Activated CD8-positive, alpha-beta memory T cell treated with anti-CD3 and anti-CD28 coated beads for 1 hour (primary cell): ENCODE data around the gene ABCA2.

Experiments
- DNase-seq, 2 donors: peaks; one replicate each; pipeline ENCODE4 v3.0.0-alpha.2; 2020; ENCODE audit warnings: low read depth in 1 of 2; ENCODE audit errors: extremely low read depth in 1 of 2

The ABCA2 gene

DNA sequence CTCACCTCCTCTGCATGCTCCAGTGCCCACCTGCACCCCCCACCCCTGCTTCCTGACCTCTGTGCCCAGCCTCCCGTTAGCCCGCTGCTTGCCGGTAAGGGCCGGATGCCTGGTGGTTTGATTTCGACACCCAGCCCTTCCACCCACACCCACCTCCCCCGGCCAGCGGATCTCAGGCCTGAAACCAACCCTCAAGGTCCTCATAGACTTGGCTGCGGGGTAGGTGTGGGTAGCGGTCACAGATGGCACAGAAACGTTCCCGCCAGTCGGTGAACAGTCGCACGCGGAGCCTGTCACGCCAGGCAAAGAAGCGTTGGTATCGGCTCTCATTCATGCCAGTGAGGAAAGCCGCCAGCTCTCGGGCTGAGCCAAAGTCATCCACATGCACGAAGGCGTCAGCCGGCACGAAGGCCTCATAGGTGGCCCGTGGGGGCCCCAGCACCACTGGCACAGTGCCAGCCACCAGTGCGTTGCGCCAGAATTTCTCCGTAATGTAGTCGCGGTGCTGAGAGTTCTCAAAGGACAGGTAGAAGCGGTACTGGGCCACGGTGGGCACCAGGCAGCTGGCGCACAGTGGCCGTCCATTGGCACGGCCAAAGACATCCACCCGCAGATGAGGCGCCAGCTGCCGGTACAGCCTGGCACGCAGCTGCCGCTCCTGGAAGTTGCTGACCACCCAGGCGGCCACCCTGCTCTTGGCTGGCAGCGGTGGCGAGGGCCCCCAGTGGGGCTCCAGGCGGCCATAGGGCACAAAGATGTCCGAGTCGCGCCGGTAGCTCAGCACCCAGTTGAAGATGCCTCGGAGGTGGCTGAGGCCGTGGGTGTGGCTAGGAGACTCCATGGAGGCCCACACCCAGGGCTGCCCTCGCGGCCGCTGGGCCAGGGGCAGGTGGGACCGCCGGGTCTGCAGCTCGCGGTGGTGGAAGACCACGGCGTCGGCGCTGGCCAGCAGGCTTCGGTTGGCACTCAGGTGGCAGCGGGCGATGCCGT, 2.8 kb upstream of the ABCA2 start:
- DNase-seq: peak in 1 of 2 donors; percentile 24

DNA sequence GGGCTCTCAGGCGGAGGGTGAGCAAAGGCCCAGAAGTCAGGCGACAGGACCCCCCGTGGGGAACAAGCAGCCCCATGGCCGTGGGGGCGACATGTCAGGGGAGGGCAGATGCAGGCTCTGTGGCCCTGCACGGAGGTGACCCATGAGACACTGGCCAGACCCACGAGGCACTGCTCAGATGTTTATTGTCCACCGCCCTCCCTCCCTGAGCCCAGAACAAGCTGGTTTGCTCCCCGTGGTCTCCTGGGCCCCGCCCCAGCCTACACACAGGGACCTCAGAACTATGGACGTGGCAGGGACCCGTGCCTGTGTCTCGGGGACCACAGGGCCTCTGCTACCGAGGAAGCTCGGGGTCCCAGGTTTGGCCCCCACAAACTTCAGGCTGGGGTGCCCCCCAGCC, 2.0 kb upstream of the ABCA2 start:
- no peak for DNase-seq

DNA sequence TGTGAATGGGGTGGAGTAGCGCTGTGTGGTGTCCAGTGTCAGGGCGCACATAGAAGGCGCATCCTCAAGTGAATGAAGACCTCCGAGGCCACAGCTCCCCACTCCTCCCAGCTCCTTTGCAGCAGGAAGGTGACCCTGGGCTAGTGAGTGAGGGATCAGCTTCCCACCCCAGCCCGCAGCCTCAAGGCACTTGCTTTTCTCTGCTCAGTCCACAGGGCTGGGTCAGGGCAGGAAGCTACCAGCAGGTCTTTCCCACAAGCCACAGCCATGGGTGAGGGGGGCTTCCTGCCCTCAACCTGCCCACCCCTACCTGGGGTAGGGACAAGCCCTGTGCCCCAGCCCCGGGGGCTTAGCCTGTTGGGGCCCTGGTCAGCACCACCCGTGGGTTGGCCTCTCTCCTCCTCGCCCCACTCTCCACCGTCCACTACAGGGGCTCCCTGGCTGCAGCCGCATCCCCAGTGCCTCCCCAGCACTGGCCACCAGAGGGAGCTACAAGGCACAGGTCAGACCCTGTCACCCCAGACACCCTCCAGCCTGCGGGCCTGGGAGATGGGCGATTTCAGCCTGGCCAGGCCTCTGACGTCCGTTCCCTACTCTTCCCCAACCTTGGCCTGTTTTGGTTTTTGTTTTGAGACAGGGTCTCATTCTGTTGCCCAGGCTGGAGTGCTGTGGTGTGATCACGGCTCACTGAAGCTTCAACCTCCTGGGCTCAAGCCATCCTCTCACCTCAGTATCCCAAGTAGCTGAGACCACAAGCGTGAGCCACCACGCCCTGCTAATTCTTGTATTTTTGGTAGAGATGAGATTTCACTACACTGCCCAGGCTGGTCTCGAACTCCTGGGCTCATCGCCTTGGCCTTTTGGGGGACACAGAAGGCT, 1.3 kb upstream of the ABCA2 start:
- peak in 1 of 2 donors; percentile 58 for DNase-seq

DNA sequence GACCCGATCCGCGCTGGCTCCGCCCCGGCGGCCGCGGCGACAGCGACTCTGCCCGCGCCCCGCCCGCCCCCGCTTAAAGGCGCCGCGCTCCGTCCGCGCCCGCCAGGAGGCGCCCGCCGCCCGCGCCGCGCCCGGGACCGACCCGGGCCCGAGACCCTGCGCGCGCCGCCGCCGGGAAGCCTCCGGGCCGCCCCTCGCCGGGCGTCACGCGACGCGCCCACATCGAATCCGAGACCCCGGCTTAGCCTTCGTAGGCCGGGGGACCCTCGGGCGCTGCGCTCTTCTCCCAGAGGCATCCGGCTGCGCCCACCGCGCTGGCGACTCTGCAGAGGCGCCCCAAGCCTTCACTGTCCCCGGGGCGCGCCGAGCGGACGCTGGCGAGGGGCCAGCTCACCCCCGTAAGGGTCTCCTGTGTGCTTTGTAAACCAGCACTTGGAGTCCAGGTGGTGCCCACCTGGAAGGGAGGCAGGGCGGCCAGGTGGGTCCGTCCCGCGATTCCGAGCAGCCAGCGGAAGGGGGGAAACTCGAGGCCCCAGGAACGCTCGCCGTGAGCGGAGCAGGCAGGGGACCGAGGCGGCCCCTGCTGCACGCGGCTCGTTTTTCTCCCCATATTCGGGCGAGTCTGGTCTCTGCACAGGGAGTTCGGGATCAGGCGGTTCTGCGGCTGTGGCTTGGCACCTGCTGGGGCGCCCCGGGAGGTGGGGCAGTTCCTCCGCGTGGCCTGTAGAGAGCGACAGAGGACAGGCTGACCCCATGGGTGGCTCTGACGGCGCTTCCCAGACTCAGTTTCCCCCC, 423 bp upstream of the ABCA2 start:
- peak in 1 of 2 donors; percentile 62 for DNase-seq

DNA sequence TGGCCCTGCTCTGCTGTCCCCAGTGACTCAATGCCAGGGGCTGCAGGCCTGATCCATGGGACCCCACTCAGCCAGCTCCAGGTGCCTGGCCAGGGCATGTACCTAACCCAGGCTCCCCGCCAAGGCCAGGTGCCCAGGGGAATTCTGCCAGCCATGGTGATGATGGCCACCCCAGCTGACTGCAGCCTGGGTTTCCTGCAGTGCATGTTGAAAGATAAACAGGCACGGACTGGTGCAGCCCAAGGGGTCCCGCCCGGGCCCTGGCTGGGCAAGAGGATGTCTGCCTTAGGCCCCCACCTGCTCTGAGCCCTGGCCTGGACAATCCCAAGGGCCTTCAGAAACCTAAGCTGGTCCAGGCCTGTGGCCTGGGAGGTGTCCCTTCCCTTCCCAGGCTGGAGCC, 1.2 kb downstream of the ABCA2 start:
- no peak for DNase-seq

DNA sequence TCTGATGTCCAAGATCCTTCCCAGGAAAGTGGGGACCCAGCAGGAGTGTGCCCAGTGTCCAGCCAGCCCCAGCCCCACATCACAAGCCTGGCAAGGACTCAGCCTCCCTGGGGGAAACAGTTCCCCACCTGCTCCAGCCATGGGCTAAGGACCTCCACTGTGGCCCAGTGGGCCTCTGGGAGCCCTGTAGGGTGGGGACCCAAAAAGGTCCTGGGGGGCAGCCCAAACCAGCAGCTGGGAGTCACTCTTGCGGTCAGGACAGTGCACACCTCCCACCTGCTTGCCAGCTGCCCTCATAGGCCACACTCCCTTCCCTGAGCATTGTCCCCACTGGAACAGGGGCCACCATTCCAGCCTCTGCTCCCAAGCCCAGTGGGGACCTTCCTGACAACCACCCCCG, 1.7 kb downstream of the ABCA2 start:
- no peak for DNase-seq

- no peak for DNase-seq
Measured at GRCh38 chr9:137025517-137025966, 2.5 kb downstream of the ABCA2 start.

DNA sequence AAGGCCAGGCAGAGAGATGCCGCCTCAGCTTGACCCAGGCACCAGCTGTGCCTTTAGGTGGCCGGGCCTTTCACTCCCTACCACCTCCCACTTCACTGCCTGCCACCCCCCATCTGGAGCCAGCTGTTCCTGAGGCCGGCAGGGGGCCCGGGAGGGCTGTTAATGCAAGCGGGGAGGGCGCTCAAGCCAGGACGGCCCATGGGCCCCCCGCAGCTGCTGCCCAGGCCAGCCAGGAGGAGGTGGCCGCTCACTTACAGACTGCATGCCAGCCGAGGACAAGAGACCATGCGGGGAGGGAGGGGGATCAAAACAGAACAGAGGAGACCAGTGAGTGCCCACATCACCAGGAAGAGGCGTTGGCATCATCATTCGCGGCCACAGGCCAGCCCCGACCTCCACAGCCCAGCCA, 4.5 kb downstream of the ABCA2 start:
- DNase-seq: no peak

DNA sequence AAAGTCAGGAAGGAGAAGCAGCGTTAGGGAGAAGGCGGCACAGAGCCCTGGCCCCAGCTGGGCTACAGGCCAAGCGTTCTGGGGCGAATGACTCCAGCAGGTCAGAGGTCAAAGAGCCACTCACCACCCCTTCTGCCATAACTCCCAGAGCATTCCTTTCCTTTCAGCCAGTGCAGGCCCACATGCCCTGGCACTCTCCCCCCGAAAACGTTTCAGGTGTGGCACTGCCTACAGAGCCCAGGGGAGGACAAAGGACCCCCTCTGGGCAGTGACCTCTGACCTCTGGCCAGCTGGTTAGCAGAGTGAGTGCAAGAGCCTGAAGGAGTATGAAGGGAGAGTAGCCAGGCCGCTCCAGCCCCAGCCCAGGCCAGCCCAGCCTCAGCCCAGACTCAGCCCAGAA, 4.9 kb downstream of the ABCA2 start:
- no peak for DNase-seq

DNA sequence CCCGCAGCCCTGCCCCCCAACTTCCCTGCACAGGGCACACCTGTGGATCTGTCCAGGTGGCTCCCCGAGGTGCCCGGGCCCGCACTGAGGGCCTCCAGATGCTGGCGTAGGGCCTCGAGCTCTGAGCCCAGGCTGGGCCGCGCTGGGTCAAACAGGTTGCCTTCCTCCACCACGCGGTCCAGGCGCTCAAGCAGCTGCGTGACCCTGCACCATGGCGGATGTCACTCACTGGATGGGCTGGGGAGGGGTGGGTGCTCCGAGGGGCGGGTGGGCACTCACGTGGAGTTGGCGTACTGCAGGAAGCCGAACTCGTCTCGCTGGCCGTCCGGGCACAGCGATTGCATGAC, 5.4 kb downstream of the ABCA2 start:
- DNase-seq: no peak

DNA sequence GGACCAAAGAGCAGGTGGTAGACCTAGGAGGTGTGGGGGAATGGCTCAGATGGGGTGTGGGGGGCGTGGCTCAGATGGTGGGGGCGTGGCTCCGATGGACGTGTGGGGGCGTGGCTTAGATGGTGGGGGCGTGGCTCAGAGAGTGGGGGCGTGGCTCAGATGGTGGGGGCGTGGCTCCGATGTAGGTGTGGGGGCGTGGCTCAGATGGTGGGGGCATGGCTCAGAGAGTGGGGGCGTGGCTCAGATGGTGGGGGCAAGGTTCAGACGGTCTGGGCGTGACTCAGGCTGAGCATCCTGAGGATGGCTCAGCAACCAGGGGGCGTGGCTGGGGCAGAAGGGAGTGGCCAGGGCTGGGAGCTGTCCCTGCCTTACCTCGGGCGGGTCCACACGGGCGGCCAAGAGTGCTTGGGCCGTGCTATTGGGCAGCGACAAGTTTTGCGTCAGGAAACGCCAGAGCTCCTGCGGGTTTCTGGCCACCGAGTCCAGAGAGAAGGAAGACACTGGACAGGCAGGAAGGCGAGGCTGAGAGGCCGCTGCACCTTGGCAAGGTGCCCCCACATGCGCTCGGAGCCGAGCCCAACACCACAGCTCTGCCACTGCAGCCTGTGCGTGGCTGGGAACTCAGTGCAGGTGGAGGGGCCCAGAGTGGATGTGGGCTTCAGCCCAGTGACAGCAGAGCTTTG, 5.9 kb downstream of the ABCA2 start:
- DNase-seq: peak; percentile 47 to 50

DNA sequence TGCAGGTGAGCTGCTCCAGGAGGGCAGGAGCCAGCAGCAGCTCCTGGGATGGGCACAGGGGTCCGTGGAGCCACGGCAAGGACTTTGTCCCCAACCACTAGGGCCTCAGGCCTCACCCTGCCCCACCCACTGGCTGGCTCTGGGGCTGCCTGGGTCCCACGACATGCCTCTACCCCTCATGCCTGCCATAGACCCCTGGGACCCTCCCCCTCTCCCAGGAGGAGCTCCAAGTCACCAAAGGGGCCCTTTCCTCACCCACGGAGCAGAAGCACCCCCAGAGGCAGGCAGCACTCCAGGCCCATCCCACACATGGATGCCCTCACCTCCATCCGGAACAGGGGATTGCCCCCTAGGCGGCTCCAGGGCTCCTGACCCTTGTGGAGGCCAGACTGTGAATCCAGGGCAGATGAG, 6.5 kb downstream of the ABCA2 start:
- DNase-seq: no peak

GRCh38 chr9:137020771-137021567, 7.1 kb downstream of the ABCA2 start:
- DNase-seq: no peak

GRCh38 chr9:137019891-137020683, 8.0 kb downstream of the ABCA2 start:
- DNase-seq: no peak

GRCh38 chr9:137018761-137019559, 9.1 kb downstream of the ABCA2 start:
- no peak for DNase-seq

- DNase-seq: no peak
Measured at GRCh38 chr9:137017791-137018497, 10.1 kb downstream of the ABCA2 start.

DNA sequence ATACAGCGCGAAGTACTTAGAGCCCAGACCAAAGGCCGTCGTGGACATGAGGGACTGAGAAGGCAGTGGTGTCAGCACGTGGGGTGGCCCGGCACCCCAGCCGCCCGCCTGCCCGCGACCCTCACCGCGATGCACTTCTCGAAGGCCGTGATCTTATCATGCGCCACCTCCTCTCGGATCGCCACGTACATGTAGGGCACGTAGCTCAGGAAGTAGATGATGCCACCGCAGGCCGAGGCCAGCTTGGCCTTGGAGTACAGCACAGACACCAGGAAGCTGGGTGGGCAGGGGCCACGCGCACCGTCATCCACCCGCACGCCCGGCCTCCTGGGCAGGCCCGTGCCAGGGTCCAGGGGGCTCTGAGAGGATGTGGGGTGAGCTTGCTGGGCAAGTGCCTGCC, 11.0 kb downstream of the ABCA2 start:
- DNase-seq: no peak
